K562 (cell line): ENCODE data around the gene HIKESHI. TPM values are rescaled to one million over a fixed set of nuclear protein-coding genes. Genes with fewer than 3 reads are reported as not detected.

Source experiments
- ARID2 ChIP-seq: fragments of 450-650 bp; IDR thresholded peaks from 2 replicates; pipeline ENCODE4 v1.6.1; 2017; ENCODE audit warnings: antibody characterized with exemption, mild to moderate bottlenecking
- CEBPZ ChIP-seq: fragments of 150-350 bp; IDR thresholded peaks from 2 replicates; pipeline ENCODE4 v1.6.1; 2014; ENCODE audit warnings: low read depth, mild to moderate bottlenecking, low read length, borderline replicate concordance
- E2F5 ChIP-seq: sonication (generic); formaldehyde crosslinking; IDR thresholded peaks from 2 replicates; pipeline ENCODE4 v1.8.0; 2022; ENCODE audit warnings: mild to moderate bottlenecking, missing genetic modification reagents
- EGR1 ChIP-seq: fragments of 450-650 bp; conservative IDR thresholded peaks from 2 replicates; pipeline ENCODE4 v1.6.1; 2017; ENCODE audit warnings: mild to moderate bottlenecking
- ELF1 ChIP-seq: fragments of 200-800 bp; sonication (Bioruptor generic); IDR thresholded peaks from 2 replicates; pipeline ENCODE4 v1.6.1; 2016; ENCODE audit warnings: missing genetic modification characterization, missing compliant biosample characterization
- ETV5 ChIP-seq: sonication (generic); formaldehyde crosslinking; IDR thresholded peaks from 2 replicates; pipeline ENCODE4 v1.4.0; 2020; ENCODE audit warnings: low read depth, mild to moderate bottlenecking, missing genetic modification reagents
- EZH2 ChIP-seq: IDR thresholded peaks from 2 replicates; pipeline ENCODE4 v1.6.1; 2012; ENCODE audit warnings: low read depth, mild to moderate bottlenecking, inconsistent platforms, low read length, borderline replicate concordance
- GABPA ChIP-seq: fragments of 200-800 bp; sonication (Bioruptor generic); conservative IDR thresholded peaks from 2 replicates; pipeline ENCODE4 v1.6.1; 2016; ENCODE audit warnings: low read depth, missing genetic modification characterization, missing compliant biosample characterization
- HDAC8 ChIP-seq: fragments of 450-650 bp; IDR thresholded peaks from 2 replicates; pipeline ENCODE4 v1.6.1; 2016; ENCODE audit warnings: mild to moderate bottlenecking, missing genetic modification characterization, moderate library complexity, missing compliant biosample characterization
- MBD2 ChIP-seq: sonication (generic); IDR thresholded peaks from 2 replicates; pipeline ENCODE4 v1.6.1; 2016; ENCODE audit warnings: low read depth, borderline replicate concordance
- NFIX ChIP-seq: fragments of 250-450 bp; sonication (Bioruptor Pico); IDR thresholded peaks from 2 replicates; pipeline ENCODE4 v1.4.0; 2020; ENCODE audit warnings: low read depth, mild to moderate bottlenecking, moderate library complexity
- POLR2A ChIP-seq: fragments of 450-650 bp; conservative IDR thresholded peaks from 2 replicates; pipeline ENCODE4 v1.6.1; 2016
- POU5F1 ChIP-seq: fragments of 150-350 bp; IDR thresholded peaks from 2 replicates; pipeline ENCODE4 v1.6.1; 2014; ENCODE audit warnings: borderline replicate concordance, low read length, low read depth, mild to moderate bottlenecking; ENCODE audit not compliant: partially characterized antibody
- RNF2 ChIP-seq: sonication (generic); IDR thresholded peaks from 2 replicates; pipeline ENCODE4 v1.6.1; 2016
- TAF7 ChIP-seq: fragments of 450-650 bp; IDR thresholded peaks from 2 replicates; pipeline ENCODE4 v1.6.1; 2016; ENCODE audit warnings: missing genetic modification characterization, missing compliant biosample characterization
- ZNF175 ChIP-seq: fragments of 200-800 bp; sonication (Bioruptor generic); IDR thresholded peaks from 2 replicates; pipeline ENCODE4 v1.6.1; 2016; ENCODE audit warnings: low read depth, mild to moderate bottlenecking, missing genetic modification characterization, missing compliant biosample characterization
- ZNF830 ChIP-seq: fragments of 250-450 bp; sonication (Bioruptor Pico); IDR thresholded peaks from 2 replicates; pipeline ENCODE4 v1.5.0; 2021; ENCODE audit warnings: mild to moderate bottlenecking
- polyA plus RNA-seq, 8 experiments: library from polyadenylated mRNA; depleted of rRNA in 4 of 8; stranded (reverse) in 5 of 8; unstranded in 3 of 8; fragments of >200 nt; fragmentation: Nextera tagmentation in 2 of 8; fragmentation: Illumina TruSeq in 1 of 8; extraction: Ambion mirVana in 2 of 8; extraction: Trizol in 1 of 8; gene quantifications; 2 replicates each; pipeline versions ENCODE4 v1.2.1 to v1.2.3, GENCODE V29; 2011 to 2014; ENCODE audit warnings: inconsistent platforms in 1 of 8, missing spikeins in 1 of 8
- total RNA-seq, 7 experiments: library from RNA; depleted of rRNA in 6 of 7; stranded (reverse); fragments of >200 nt in 6 of 7; fragmentation: Illumina TruSeq in 2 of 7; extraction: Trizol in 2 of 7; gene quantifications; 2 replicates each; pipeline versions ENCODE4 v1.2.1 to v1.2.3, GENCODE V29; 2011 to 2021; ENCODE audit warnings: low replicate concordance in 1 of 7
- TF ChIP-seq, protein P1 (sequence below): sonication (generic); formaldehyde crosslinking; IDR thresholded peaks from 2 replicates; pipeline ENCODE4 v1.4.0; 2020; ENCODE audit warnings: mild to moderate bottlenecking, missing genetic modification reagents
- TF ChIP-seq, protein P2 (sequence below): IDR thresholded peaks from 3 replicates; pipeline ENCODE4 v1.6.1; 2011; ENCODE audit warnings: borderline replicate concordance, mild to moderate bottlenecking, moderate library complexity; ENCODE audit not compliant: insufficient read length; ENCODE audit errors: extremely low read depth

HIKESHI gene
- total and polyA plus RNA-seq, 9 of the 15 experiments (the other 6 are each of a cell fraction or from before 2014, with no cell fraction given): 33.2 to 196 (median 62.7) TPM

DNA sequence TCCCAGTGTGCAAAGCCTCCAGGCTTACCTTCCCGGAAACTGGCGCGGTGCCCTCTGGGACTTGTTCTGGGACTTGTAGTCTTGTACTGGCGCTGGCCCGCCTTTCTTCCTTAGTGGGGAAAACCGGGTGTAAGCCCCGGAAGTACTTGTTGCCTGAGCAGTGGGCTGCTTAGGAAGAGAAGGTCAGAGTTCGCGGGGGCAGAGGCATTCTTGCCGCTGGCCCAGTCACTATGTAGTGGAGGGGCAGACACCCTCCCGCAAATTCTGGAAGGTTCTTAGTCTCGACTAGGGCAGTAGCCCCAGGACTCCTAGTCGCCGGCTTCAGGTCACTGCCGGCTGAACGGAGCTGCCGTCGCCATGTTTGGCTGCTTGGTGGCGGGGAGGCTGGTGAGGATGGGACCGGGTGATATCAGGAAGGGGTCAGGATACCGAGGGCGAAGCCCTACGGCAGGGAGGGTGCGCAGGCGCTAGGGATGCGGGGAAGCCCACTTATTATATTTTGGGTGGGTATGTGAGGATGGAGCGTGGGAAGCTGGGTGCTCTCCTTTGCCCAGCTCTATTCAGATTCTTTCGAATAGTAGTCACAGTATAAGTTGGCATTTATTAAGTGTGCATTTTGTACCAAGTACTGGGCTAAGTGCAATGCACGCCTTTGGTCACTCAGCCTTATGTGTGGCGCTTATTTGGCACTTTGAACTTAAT is at the start of gene HIKESHI (continued):
- TF ChIP-seq CEBPZ (no peak), EZH2 (no peak), ARID2 (peak; percentile 70; the same call in 1 of the 2 replicates), ZNF830 (CRISPR knock-in tag) (no peak), ZNF175 (CRISPR knock-in tag) (peak; percentile 94), E2F5 (no peak), POU5F1 (peak; percentile 92), HDAC8 (tag) (peak; percentile 79), RNF2 (peak; percentile 73; the same call in 1 of the 2 replicates), MBD2 (peak; percentile 97), GABPA (tag) (peak; percentile 100), TAF7 (tag) (peak; percentile 84), NFIX (CRISPR knock-in tag) (no peak), ETV5 (peak; percentile 83), EGR1 (peak; percentile 65), ELF1 (tag) (peak; percentile 98), POLR2A (peak; percentile 92)
- TF ChIP-seq, protein P1, sequence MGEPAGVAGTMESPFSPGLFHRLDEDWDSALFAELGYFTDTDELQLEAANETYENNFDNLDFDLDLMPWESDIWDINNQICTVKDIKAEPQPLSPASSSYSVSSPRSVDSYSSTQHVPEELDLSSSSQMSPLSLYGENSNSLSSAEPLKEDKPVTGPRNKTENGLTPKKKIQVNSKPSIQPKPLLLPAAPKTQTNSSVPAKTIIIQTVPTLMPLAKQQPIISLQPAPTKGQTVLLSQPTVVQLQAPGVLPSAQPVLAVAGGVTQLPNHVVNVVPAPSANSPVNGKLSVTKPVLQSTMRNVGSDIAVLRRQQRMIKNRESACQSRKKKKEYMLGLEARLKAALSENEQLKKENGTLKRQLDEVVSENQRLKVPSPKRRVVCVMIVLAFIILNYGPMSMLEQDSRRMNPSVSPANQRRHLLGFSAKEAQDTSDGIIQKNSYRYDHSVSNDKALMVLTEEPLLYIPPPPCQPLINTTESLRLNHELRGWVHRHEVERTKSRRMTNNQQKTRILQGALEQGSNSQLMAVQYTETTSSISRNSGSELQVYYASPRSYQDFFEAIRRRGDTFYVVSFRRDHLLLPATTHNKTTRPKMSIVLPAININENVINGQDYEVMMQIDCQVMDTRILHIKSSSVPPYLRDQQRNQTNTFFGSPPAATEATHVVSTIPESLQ (CRISPR knock-in tag): 0 out of 2 replicates have a peak, but pooled peaks have one; percentile 22
- TF ChIP-seq, protein P2, sequence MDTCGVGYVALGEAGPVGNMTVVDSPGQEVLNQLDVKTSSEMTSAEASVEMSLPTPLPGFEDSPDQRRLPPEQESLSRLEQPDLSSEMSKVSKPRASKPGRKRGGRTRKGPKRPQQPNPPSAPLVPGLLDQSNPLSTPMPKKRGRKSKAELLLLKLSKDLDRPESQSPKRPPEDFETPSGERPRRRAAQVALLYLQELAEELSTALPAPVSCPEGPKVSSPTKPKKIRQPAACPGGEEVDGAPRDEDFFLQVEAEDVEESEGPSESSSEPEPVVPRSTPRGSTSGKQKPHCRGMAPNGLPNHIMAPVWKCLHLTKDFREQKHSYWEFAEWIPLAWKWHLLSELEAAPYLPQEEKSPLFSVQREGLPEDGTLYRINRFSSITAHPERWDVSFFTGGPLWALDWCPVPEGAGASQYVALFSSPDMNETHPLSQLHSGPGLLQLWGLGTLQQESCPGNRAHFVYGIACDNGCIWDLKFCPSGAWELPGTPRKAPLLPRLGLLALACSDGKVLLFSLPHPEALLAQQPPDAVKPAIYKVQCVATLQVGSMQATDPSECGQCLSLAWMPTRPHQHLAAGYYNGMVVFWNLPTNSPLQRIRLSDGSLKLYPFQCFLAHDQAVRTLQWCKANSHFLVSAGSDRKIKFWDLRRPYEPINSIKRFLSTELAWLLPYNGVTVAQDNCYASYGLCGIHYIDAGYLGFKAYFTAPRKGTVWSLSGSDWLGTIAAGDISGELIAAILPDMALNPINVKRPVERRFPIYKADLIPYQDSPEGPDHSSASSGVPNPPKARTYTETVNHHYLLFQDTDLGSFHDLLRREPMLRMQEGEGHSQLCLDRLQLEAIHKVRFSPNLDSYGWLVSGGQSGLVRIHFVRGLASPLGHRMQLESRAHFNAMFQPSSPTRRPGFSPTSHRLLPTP: no peak
